ENCODE results near the gene CTDSPL. TPM values are rescaled to one million over a fixed set of nuclear protein-coding genes. Genes with fewer than 3 reads are reported as not detected.

The CTDSPL gene
- total RNA-seq, 2 experiments from 2014 or later, result 1.6 to 2.3 TPM

DNA sequence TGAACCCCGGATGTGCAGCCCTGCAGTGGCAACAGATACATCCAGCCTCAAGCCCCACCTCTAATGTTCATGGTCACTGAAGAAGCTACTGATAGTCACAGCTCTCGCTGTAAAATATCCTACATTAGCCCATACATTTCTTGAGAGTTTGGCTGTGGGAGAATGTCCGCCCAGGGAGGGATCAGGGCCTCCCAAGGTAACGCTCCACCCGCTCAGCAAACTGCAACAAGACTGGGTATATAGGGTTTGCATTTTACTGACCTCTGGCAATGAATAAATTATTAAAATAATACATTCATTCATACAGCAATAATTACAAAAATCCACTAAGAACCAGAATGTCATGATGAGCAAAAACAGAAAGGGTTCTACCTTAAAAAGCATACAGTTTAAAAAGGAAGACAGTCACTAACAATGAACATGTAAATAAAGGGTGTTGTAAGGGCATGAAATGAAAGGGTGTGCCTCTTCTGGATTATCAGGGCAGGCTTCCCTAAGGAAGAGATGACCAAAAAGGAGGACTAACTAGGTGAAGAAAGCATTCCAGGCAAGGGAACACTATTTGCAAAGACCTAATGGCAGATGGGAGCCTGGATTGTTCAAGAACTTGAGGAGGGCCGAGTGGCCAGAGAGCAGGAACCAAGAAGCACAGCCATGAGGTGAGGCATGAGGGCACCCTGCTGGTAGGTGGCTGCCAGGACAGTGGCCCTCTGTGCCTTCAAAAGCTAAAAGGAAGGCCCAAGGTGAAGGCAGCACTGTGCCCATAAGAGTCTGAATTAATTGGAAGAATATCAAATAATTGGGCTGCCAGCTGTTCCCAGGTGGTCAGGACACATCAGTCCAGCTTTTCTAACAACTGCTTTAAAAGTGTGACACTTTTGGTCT lies 28.1 kb upstream of the CTDSPL start:
- H3K4me1 Mint-ChIP-seq, result no peaks in the 10 kb centered on the region
- no peak overlapping the region for H3K27ac Mint-ChIP-seq
- H3K4me3 Mint-ChIP-seq, result no peak overlapping the region
- DNase-seq, result no peak
- H3K27me3 Mint-ChIP-seq, result peaks cover 6% of the 10 kb centered on the region
- no peaks in the 10 kb centered on the region for H3K9me3 Mint-ChIP-seq
- peaks cover 2% of the 10 kb centered on the region for H3K36me3 Mint-ChIP-seq

DNA sequence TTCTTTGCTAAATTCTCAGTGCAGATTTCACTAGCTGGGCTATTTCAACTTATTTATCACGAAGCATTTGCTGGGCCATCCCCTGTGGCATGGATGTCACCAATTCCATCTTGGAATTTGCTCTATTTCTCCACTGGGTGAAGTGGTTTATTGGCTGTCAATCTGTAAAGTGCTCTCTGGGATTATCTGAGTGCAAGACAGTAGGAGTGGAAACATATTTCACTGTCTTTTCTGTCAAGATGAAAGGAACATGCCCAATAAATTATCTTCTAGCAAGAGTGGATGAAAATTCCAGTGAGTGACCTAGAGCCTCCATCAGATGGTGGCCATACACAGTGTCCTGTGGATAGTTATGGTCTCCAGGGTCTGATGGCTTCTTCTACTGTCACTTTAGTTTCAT lies 25.1 kb upstream of the CTDSPL start:
- DNase-seq, result no peak
- H3K27me3 Mint-ChIP-seq, result no peaks in the 10 kb centered on the region
- H3K4me1 Mint-ChIP-seq, result no peaks in the 10 kb centered on the region
- H3K9me3 Mint-ChIP-seq, result no peaks in the 10 kb centered on the region
- H3K27ac Mint-ChIP-seq, result no peak overlapping the region
- H3K4me3 Mint-ChIP-seq, result no peak overlapping the region
- H3K36me3 Mint-ChIP-seq, result no peaks in the 10 kb centered on the region

DNA sequence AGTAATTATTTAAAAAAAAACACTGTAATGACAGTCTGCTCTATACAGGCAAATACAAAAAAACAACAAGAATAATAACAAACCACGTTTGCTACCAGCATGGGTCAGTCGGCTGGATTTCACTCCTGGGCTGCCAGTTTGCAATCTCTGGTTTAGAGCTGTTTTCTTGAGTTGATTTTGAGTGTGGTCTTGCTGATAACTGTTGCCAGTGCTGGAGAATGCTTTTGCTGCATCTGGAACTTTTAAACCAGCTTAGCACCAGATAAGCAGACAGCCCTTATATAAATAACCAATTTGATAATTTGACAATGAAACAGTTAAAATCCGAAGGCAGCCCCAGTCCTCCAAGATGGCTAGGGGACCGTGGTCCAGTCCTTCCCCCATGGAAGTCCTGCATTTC lies 14.0 kb upstream of the CTDSPL start:
- DNase-seq, result no peak
- no peaks in the 10 kb centered on the region for H3K4me1 Mint-ChIP-seq
- no peak overlapping the region for H3K4me3 Mint-ChIP-seq
- H3K27ac Mint-ChIP-seq, result no peak overlapping the region
- H3K27me3 Mint-ChIP-seq, result no peaks in the 10 kb centered on the region
- H3K36me3 Mint-ChIP-seq, result no peaks in the 10 kb centered on the region
- peaks cover 5% of the 10 kb centered on the region for H3K9me3 Mint-ChIP-seq

DNA sequence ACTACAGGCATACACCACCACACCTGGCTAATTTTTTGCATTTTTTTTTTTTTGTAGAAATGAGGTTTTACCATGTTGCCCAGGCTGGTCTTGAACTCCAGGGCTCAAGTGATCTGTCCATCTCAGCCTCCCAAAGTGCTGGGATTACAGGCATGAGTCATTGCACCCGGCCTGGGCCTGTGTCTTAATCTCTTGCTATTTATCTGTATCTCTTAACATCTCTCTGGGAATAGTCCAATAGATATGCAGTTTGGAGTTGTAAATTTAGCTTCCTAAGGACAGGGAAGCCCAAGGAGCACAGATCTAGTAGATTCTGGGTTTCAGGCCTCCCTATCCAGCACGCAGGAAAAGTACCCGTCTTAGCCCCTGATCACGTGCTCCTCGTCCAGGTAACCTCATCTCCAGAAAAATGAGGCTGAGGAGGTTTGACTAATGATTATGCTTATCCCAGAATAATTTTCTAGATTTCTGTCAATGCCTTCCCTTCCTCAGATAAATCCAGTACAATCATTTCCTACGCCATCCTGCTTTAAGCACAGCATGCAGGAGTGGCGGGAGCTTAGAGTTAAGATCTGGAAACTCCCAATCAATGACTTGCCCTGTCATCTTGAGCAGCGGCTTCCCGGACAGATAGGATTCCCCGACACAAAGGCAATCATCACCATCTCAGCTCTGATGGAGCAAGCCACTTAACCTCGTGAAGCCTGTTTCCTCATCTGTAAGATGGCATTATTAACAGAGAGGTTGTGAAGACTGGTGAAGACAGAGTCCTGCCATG lies 12.3 kb upstream of the CTDSPL start:
- no peak overlapping the region for H3K4me3 Mint-ChIP-seq
- H3K27me3 Mint-ChIP-seq, result no peaks in the 10 kb centered on the region
- H3K4me1 Mint-ChIP-seq, result no peaks in the 10 kb centered on the region
- H3K27ac Mint-ChIP-seq, result no peak overlapping the region
- H3K36me3 Mint-ChIP-seq, result no peaks in the 10 kb centered on the region
- no peaks in the 10 kb centered on the region for H3K9me3 Mint-ChIP-seq
- DNase-seq, result no peak

DNA sequence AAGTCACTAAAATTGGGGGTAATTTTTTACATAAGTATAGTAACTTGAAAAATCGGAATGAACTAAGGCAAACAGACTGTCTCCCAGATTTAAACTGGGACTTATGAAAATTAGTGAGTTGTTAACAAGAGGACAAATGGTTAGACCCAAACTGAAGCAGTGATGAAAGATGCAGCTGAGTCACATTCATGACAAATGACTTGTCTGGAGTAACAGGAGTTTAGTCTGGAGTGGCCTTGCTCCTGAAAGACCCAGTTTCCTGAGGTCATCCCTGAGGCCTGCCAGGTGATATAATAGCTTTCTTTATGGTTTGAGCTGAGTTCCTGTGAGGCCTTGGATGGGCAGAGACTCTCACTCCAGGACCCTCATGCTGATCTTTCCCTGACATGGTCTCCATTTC lies 9.6 kb upstream of the CTDSPL start:
- no peak for DNase-seq
- H3K36me3 Mint-ChIP-seq, result no peaks in the 10 kb centered on the region
- no peak overlapping the region for H3K4me3 Mint-ChIP-seq
- H3K9me3 Mint-ChIP-seq, result no peaks in the 10 kb centered on the region
- no peaks in the 10 kb centered on the region for H3K4me1 Mint-ChIP-seq
- H3K27me3 Mint-ChIP-seq, result no peaks in the 10 kb centered on the region
- H3K27ac Mint-ChIP-seq, result no peak overlapping the region

DNA sequence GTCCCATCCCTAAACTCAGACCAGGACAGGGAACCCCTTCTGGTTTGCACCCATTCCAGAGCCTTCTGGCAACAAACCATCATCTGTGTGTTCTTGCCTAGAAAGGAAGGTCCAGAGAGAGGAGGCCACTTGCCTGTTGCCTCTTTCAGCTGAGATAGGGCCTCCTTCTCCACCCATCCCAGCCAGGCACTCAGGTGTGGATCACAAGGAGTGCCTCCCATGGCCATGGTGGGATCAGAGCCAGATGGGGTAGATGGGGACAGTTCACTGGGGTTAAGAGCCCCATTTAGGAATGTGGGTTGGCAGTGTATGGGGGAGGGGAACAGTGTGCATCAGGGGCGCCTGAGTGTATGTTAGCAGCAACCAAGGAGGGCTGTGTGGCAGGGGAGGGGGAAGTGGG lies 8.9 kb upstream of the CTDSPL start:
- DNase-seq, result no peak
- H3K4me1 Mint-ChIP-seq, result no peaks in the 10 kb centered on the region
- H3K27ac Mint-ChIP-seq, result no peak overlapping the region
- no peaks in the 10 kb centered on the region for H3K36me3 Mint-ChIP-seq
- no peaks in the 10 kb centered on the region for H3K9me3 Mint-ChIP-seq
- no peak overlapping the region for H3K4me3 Mint-ChIP-seq
- H3K27me3 Mint-ChIP-seq, result no peaks in the 10 kb centered on the region

DNA sequence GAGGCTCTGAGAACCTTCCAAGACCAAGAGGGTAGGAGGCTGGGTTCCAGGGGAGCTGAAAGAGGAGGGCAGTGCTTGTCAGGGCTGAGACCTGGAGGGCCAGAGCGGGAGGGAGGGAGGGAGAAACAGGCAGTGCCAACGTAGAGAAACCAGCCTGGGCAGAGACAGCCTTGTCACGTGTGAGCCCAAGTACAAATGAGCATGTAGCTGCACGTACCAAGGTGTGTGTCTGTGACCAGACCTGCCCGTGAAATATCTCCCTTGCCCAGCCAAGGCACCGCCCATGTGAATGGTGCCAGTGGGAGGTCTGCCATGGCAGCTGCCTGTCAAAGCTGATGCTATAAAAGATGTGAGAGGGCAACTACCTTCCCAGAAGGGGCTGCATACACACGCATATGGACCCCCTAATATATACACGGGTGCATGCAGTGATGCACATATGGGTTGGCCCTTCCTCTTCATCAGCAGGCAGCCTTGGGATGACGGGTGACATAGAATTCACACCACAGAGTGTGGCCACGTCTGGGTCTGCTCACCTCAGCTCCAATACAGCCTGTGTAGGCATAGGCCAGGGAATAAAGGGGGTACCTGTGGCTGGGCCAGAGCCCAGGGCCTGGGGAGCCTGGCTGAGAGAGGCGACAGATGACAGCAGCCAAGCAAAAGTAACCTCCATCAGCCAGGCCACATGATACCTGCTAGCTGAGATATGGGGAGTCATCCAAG lies 7.8 kb upstream of the CTDSPL start:
- H3K36me3 Mint-ChIP-seq, result no peaks in the 10 kb centered on the region
- H3K27ac Mint-ChIP-seq, result no peak overlapping the region
- DNase-seq, result no peak
- no peaks in the 10 kb centered on the region for H3K4me1 Mint-ChIP-seq
- H3K4me3 Mint-ChIP-seq, result no peak overlapping the region
- no peaks in the 10 kb centered on the region for H3K27me3 Mint-ChIP-seq
- no peaks in the 10 kb centered on the region for H3K9me3 Mint-ChIP-seq

DNA sequence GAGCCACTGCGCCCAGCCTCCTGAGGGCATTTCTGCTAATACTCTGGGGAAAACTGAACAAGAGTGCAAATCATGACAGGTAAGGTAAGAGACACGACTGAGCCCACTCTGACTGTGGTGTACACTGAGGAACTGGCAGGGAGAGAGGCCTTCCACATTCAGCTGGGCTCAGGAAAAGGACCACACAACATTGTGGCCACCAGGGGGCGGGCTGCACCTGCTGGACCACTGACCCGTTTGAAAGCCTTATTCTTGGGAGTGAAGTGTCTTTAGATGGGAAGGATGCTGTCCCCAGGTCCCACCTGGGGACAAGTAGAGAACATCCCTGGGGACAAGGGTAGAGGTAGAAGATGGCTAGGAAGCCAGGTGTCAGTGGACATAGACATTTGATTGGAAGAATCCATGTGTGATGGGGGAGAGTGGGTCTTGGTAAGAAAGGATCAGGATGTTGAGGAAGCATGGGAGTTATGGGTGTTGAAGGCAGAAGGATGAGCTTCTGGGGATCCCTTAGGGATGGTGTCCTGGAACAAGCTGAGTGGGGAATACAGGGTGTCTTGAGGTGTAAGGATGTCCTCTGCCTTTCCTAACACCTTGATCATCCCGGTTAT lies 6.2 kb upstream of the CTDSPL start:
- no peak overlapping the region for H3K27ac Mint-ChIP-seq
- no peaks in the 10 kb centered on the region for H3K36me3 Mint-ChIP-seq
- H3K4me3 Mint-ChIP-seq, result no peak overlapping the region
- DNase-seq, result peak; percentile 72
- H3K9me3 Mint-ChIP-seq, result no peaks in the 10 kb centered on the region
- H3K4me1 Mint-ChIP-seq, result peaks cover 5% of the 10 kb centered on the region
- H3K27me3 Mint-ChIP-seq, result no peaks in the 10 kb centered on the region

DNA sequence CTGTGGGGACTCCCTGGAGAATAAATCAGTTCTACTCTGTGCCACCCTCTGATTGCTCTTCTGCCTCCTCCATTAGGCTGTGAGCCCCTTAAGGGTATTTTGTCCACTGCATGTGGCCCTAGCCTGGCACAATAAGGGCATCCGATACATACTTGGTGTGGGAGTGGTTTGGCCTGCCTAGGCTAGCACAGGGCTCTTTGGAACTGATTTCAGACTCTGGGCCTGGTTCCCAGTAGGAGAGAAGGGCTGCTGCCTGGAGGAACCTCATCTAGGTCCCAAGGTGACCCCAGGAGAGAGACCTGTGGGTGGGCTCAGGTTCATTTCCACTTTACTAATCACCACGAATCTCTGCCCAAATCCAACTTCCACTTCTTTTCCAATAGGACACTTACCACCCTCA lies 5.3 kb upstream of the CTDSPL start:
- DNase-seq, result no peak
- Mint-ChIP-seq H3K27me3 (peaks cover 8% of the 10 kb centered on the region), H3K36me3 (no peaks in the 10 kb centered on the region), H3K9me3 (no peaks in the 10 kb centered on the region), H3K4me1 (peaks cover 11% of the 10 kb centered on the region), H3K27ac (no peak overlapping the region), H3K4me3 (no peak overlapping the region)

DNA sequence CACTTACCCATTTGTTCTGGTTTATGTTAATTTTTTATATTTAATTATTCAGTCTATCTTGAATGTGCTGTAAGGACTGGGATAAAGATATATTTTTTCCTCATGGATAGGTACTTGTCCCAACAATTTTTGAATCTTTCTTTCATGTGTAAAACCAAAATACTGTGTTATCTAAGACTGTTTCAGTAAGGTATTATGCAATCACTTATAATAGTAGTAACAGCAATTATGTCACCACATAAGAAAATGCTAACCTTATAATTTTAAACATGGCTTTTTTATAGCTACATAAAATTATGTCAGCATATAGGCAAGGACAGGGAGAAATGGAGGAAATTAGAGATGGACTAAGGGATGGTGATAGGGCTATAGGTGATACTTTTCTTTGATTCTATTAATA lies 2.9 kb upstream of the CTDSPL start:
- no peak overlapping the region for H3K4me3 Mint-ChIP-seq
- no peak for DNase-seq
- H3K27ac Mint-ChIP-seq, result no peak overlapping the region
- peaks cover 21% of the 10 kb centered on the region for H3K4me1 Mint-ChIP-seq
- H3K27me3 Mint-ChIP-seq, result peaks cover 13% of the 10 kb centered on the region
- H3K36me3 Mint-ChIP-seq, result no peaks in the 10 kb centered on the region
- no peaks in the 10 kb centered on the region for H3K9me3 Mint-ChIP-seq

DNA sequence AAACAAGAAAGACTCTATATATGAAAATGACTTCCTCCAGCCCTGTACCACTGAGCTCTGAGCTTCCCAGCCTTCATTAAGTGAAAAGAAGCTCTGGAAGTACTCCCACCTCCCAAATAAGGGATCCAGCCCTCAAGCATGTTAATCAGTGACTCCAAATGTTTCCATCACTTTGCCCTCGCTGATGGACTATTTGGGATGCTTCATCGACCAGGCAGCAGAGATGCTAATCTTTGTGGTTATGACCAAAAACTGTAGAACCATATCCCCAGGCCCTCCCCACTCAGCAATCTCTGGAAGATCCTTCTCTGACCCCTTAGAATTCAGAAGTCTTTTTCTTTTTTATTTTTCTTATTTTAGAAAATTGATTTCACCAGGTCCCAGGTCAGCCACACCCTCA lies 2.3 kb upstream of the CTDSPL start:
- Mint-ChIP-seq H3K36me3 (no peaks in the 10 kb centered on the region), H3K27ac (no peak overlapping the region), H3K4me1 (peaks cover 21% of the 10 kb centered on the region), H3K27me3 (peaks cover 13% of the 10 kb centered on the region), H3K9me3 (no peaks in the 10 kb centered on the region), H3K4me3 (no peak overlapping the region)
- DNase-seq, result no peak

DNA sequence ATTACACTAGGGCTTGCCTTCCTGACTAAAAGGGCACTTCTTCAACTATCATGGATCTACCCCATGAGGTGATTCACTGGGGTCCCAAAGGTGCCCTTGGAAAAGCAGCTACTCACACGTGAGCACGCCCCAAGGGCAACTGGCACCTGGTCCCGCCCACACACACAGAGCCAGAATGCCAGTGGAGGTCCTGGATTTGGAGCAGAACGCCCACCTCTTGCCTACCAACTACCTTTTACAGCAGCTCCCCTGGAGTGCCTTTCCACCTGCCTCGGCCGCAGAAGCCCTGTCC lies 1.8 kb upstream of the CTDSPL start:
- no peak for DNase-seq
- peak overlapping the region; percentile 26 for H3K4me3 Mint-ChIP-seq
- no peak overlapping the region for H3K27ac Mint-ChIP-seq
- H3K9me3 Mint-ChIP-seq, result no peaks in the 10 kb centered on the region
- peaks cover 21% of the 10 kb centered on the region for H3K4me1 Mint-ChIP-seq
- peaks cover 13% of the 10 kb centered on the region for H3K27me3 Mint-ChIP-seq
- no peaks in the 10 kb centered on the region for H3K36me3 Mint-ChIP-seq

DNA sequence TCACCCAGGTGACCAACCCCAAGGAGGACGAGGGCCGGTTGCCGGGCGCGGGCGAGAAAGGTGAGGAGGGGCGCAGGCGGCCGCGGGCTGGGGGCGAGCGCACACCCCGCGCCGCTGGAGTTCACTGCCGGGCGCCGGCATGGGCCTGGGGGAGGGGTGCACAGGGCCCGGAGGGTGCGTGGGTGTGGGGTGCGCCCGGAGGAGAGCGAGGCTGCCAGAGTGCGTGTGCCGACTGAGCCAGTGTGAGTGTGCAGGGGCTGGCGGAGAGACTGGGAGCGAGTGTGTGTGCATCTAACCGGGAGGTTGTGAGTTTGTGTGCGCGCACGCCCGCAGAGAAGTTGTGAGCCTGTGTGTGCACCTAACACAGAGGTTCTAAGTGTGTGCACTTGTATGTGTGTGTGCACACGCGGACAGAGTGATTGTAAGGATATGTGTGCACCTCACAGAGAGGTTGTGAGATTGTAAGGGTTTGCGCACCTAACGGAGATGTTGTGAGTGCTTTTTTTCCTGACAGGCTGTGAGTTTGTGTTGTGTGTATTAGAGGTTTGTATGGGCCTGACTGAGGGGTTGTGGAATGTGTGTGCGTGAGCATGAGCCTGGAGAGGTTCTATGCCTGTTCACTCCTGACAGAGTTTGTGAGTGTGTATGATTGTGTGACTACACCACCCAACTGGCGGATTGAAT lies 681 bp downstream of the CTDSPL start:
- Mint-ChIP-seq H3K27me3 (peaks cover 13% of the 10 kb centered on the region), H3K27ac (no peak overlapping the region), H3K4me3 (peak overlapping the region; percentile 72), H3K4me1 (peaks cover 21% of the 10 kb centered on the region), H3K36me3 (no peaks in the 10 kb centered on the region), H3K9me3 (no peaks in the 10 kb centered on the region)
- DNase-seq, result peak; percentile 59

DNA sequence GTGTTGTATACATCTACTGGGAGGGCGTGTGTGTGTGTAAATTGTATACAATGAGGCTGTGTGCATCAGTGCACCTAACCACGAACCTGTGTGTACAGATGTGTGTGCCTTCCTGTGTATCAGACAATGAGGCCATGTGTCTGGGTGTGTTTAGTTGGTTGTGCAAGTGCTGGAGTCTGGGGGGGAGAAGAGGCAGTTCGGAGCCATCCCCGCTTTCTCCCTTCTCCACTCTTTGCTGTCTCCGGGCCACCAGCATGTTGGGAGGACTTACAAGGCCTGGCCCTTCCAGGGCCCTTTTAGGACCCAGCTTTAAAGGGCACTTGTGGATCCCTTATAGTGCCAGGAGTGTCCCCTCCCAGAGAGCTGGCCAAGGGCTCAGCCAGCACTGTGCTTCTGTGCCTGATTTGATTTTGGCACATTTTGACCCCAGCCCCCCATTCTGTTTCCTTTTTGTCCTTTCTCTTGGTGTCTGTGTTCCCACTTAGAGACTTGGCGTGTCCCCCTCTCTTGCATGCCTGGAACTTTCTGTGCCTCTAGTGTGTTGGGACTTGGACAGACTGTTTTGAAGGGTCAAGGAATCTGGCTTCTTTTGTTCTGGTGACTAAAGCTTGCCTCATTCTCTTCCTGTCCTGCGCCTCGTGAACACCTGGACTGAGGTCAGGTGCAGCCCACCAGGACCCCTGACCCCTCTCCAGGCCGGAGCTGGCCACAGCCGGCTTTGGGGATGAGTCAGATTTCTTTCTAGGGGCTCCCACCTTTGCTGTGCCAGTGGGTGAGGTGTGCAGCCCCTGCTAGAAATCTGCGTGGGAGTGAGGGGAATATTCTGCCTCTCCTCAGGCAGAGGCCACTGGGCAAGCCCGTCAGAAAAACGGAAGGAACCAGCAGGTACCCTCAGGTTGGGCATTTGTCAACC lies 1.5 kb downstream of the CTDSPL start:
- H3K27ac Mint-ChIP-seq, result no peak overlapping the region
- peak overlapping the region; percentile 72 for H3K4me3 Mint-ChIP-seq
- H3K27me3 Mint-ChIP-seq, result peaks cover 13% of the 10 kb centered on the region
- no peaks in the 10 kb centered on the region for H3K9me3 Mint-ChIP-seq
- DNase-seq, result no peak
- H3K4me1 Mint-ChIP-seq, result peaks cover 21% of the 10 kb centered on the region
- H3K36me3 Mint-ChIP-seq, result no peaks in the 10 kb centered on the region

Measured in activated naive CD8-positive, alpha-beta T cell treated with anti-CD3 and anti-CD28 coated beads for 36 hours (primary cell).